MCF 10A (cell line): ENCODE data around the gene SAMD11. TPM values are rescaled to one million over a fixed set of nuclear protein-coding genes. Genes with fewer than 3 reads are reported as not detected.
A peak's percentile ranks its signal among the peaks of the same experiment; 100 is the strongest.

Experiments
- BruUV-seq: library from RNA; stranded (reverse); fragments of 400-500 nt; replicated peaks from 2 replicates; lab custom pipeline; 2021; lab: Mats Ljungman, UMichigan
- CTCF ChIA-PET: fragments of 300-600 bp; sonication (Branson Sonifier 250); formaldehyde crosslinking; extraction: SDS; loops from one replicate; lab custom pipeline; 2021; ENCODE audit warnings: antibody characterized with exemption, inconsistent platforms; lab: Yijun Ruan, JAX
- POLR2A ChIA-PET: fragments of 300-600, 350-650 bp; sonication (Branson Sonifier 250); formaldehyde crosslinking; extraction: SDS; loops from one replicate; lab custom pipeline; 2020; ENCODE audit warnings: antibody characterized with exemption, inconsistent platforms; lab: Yijun Ruan, JAX
- DNase-seq: peaks from one replicate; pipeline ENCODE4 v3.0.0-alpha.2; 2018; ENCODE audit not compliant: unreplicated experiment
- H3K27ac Mint-ChIP-seq: one replicate; pipeline ENCODE4 v1.8.0; 2022; ENCODE audit warnings: mild to moderate bottlenecking, low read depth, mixed read lengths; ENCODE audit not compliant: unreplicated experiment
- H3K27me3 Mint-ChIP-seq: one replicate; pipeline ENCODE4 v1.8.0; 2022; ENCODE audit warnings: mixed read lengths; ENCODE audit not compliant: insufficient read depth, unreplicated experiment
- H3K36me3 Mint-ChIP-seq: one replicate; pipeline ENCODE4 v1.8.0; 2022; ENCODE audit warnings: mild to moderate bottlenecking, moderate library complexity, mixed read lengths; ENCODE audit not compliant: insufficient read depth, unreplicated experiment
- H3K4me1 Mint-ChIP-seq: one replicate; pipeline ENCODE4 v1.8.0; 2022; ENCODE audit warnings: mixed read lengths; ENCODE audit not compliant: insufficient read depth, unreplicated experiment
- H3K4me3 Mint-ChIP-seq: one replicate; pipeline ENCODE4 v1.8.0; 2022; ENCODE audit warnings: mild to moderate bottlenecking, moderate library complexity, mixed read lengths; ENCODE audit not compliant: unreplicated experiment
- H3K9me3 Mint-ChIP-seq: one replicate; pipeline ENCODE4 v1.8.0; 2022; ENCODE audit warnings: mixed read lengths; ENCODE audit not compliant: unreplicated experiment
- intact Hi-C: fragments of 100-400 bp; cut with micrococcal nuclease; formaldehyde crosslinking; loops from 2 replicates; pipeline ENCODE4 v1.14.1; 2022
- total RNA-seq: library from RNA; stranded (reverse); gene quantifications from 2 replicates; pipeline ENCODE4 v1.2.3, GENCODE V29; 2022
- TF ChIP-seq, protein P1 (sequence below): fragments of 200-600 bp; IDR thresholded peaks from one replicate; pipeline ENCODE4 v1.8.0; 2022; ENCODE audit warnings: antibody characterized with exemption, mild to moderate bottlenecking; ENCODE audit not compliant: unreplicated experiment

Gene SAMD11
- total RNA-seq, 1 experiment from 2014 or later = not detected

- intact Hi-C loops = no loop called here
- H3K4me1 Mint-ChIP-seq = no peaks in the 10 kb centered on the region
- no peak overlapping the region for H3K4me3 Mint-ChIP-seq
- no peaks in the 10 kb centered on the region for H3K9me3 Mint-ChIP-seq
- H3K27ac Mint-ChIP-seq = no peak overlapping the region
- ChIA-PET CTCF (interaction anchor here (0.6 to 3.9 kb wide), 9 partner anchors 9 to 68 kb away, joined by 3 to 34 read pairs (median 4); no protein-coding TSS in a partner anchor), POLR2A (interaction anchor here (1.0 to 3.1 kb wide), 2 partner anchors 32 to 39 kb away, joined by 3 to 18 read pairs; no protein-coding TSS in a partner anchor)
- no TSS peak for BruUV-seq
- TF ChIP-seq, protein P1, sequence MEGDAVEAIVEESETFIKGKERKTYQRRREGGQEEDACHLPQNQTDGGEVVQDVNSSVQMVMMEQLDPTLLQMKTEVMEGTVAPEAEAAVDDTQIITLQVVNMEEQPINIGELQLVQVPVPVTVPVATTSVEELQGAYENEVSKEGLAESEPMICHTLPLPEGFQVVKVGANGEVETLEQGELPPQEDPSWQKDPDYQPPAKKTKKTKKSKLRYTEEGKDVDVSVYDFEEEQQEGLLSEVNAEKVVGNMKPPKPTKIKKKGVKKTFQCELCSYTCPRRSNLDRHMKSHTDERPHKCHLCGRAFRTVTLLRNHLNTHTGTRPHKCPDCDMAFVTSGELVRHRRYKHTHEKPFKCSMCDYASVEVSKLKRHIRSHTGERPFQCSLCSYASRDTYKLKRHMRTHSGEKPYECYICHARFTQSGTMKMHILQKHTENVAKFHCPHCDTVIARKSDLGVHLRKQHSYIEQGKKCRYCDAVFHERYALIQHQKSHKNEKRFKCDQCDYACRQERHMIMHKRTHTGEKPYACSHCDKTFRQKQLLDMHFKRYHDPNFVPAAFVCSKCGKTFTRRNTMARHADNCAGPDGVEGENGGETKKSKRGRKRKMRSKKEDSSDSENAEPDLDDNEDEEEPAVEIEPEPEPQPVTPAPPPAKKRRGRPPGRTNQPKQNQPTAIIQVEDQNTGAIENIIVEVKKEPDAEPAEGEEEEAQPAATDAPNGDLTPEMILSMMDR = no peak
- no peak for DNase-seq
- peaks cover 28% of the 10 kb centered on the region for H3K27me3 Mint-ChIP-seq
- no peaks in the 10 kb centered on the region for H3K36me3 Mint-ChIP-seq
Measured at GRCh38 chr1:937521-937920, 13.8 kb downstream of the SAMD11 start.

GRCh38 chr1:938088-938683 is 14.5 kb downstream of the SAMD11 start:
- DNase-seq = peak; percentile 66
- POLR2A ChIA-PET = interaction anchor here (1.0 to 3.1 kb wide), 2 partner anchors 33 to 38 kb away, joined by 3 to 18 read pairs; no protein-coding TSS in a partner anchor
- CTCF ChIA-PET = interaction anchor here (0.5 to 3.9 kb wide), 15 partner anchors 10 to 468 kb away, joined by 3 to 34 read pairs (median 4); no protein-coding TSS in a partner anchor
- no peaks in the 10 kb centered on the region for H3K4me1 Mint-ChIP-seq
- BruUV-seq = no TSS peak
- H3K27ac Mint-ChIP-seq = no peak overlapping the region
- intact Hi-C loops = no loop called here
- H3K4me3 Mint-ChIP-seq = no peak overlapping the region
- TF ChIP-seq, protein P1 = peak; percentile 82
- H3K27me3 Mint-ChIP-seq = peaks cover 22% of the 10 kb centered on the region
- H3K9me3 Mint-ChIP-seq = no peaks in the 10 kb centered on the region
- no peaks in the 10 kb centered on the region for H3K36me3 Mint-ChIP-seq

GRCh38 chr1:938711-939489 is 15.2 kb downstream of the SAMD11 start:
- BruUV-seq = no TSS peak
- H3K36me3 Mint-ChIP-seq = no peaks in the 10 kb centered on the region
- H3K27me3 Mint-ChIP-seq = peaks cover 17% of the 10 kb centered on the region
- ChIA-PET CTCF (interaction anchor here (0.5 to 3.9 kb wide), 16 partner anchors 10 to 467 kb away, joined by 3 to 34 read pairs (median 4); no protein-coding TSS in a partner anchor), POLR2A (interaction anchor here (1.0 to 3.1 kb wide), 2 partner anchors 33 to 37 kb away, joined by 3 to 18 read pairs; no protein-coding TSS in a partner anchor)
- H3K4me1 Mint-ChIP-seq = no peaks in the 10 kb centered on the region
- H3K9me3 Mint-ChIP-seq = no peaks in the 10 kb centered on the region
- H3K4me3 Mint-ChIP-seq = no peak overlapping the region
- DNase-seq = no peak
- intact Hi-C loops = no loop called here
- no peak overlapping the region for H3K27ac Mint-ChIP-seq
- TF ChIP-seq, protein P1 = no peak
